KMS-11 (cell line): Measurements from ENCODE around the gene LRBA.
"Not testable (repeated sequence)": the region's sequence is repeated elsewhere in the genome, so short reads cannot be mapped to it uniquely, and the experiment has no call there.

Experiments
- H2AFZ ChIP-seq: fragments of 200-600 bp; sonication (generic); 2 replicates; pipeline ENCODE4 v1.6.1; 2016; ENCODE audit warnings: antibody characterized with exemption, mixed run types, low read depth
- H3K27ac ChIP-seq: fragments of 200-600 bp; sonication (generic); 2 replicates; pipeline ENCODE4 v1.6.1; 2016; ENCODE audit warnings: mild to moderate bottlenecking, mixed run types
- H3K27me3 ChIP-seq: fragments of 200-600 bp; sonication (generic); 2 replicates; pipeline ENCODE4 v1.6.1; 2017; ENCODE audit warnings: mild to moderate bottlenecking, low read depth, mixed run types, moderate library complexity; ENCODE audit not compliant: insufficient read depth
- H3K36me3 ChIP-seq: fragments of 200-600 bp; sonication (generic); 2 replicates; pipeline ENCODE4 v1.6.1; 2017; ENCODE audit warnings: mild to moderate bottlenecking, mixed run types; ENCODE audit not compliant: insufficient read depth
- H3K4me1 ChIP-seq: fragments of 200-600 bp; sonication (generic); 2 replicates; pipeline ENCODE4 v1.6.1; 2016; ENCODE audit warnings: mild to moderate bottlenecking, low read depth, mixed run types; ENCODE audit not compliant: poor library complexity, severe bottlenecking
- H3K4me2 ChIP-seq: fragments of 200-600 bp; sonication (generic); 2 replicates; pipeline ENCODE4 v1.7.0; 2016; ENCODE audit warnings: mild to moderate bottlenecking, mixed run types
- H3K4me3 ChIP-seq: fragments of 200-600 bp; sonication (generic); IDR thresholded peaks from 2 replicates; pipeline ENCODE4 v1.6.1; 2017; ENCODE audit warnings: low read depth, low read length, mixed read lengths; ENCODE audit not compliant: insufficient read depth
- H3K79me2 ChIP-seq: fragments of 200-600 bp; sonication (generic); 2 replicates; pipeline ENCODE4 v1.6.1; 2016; ENCODE audit warnings: low read depth, mixed run types; ENCODE audit not compliant: insufficient read depth
- H3K9ac ChIP-seq: fragments of 200-600 bp; sonication (generic); 2 replicates; pipeline ENCODE4 v1.6.1; 2016; ENCODE audit warnings: mild to moderate bottlenecking, mixed run types
- H4K20me1 ChIP-seq: fragments of 200-600 bp; sonication (generic); 2 replicates; pipeline ENCODE4 v1.6.1; 2016; ENCODE audit warnings: mild to moderate bottlenecking, mixed run types; ENCODE audit not compliant: insufficient read depth
- TF ChIP-seq, protein P1 (sequence below): fragments of 200-600 bp; sonication (generic); conservative IDR thresholded peaks from 2 replicates; pipeline ENCODE4 v1.6.1; 2017; ENCODE audit warnings: low read depth, mild to moderate bottlenecking, antibody characterized with exemption, low read length, moderate library complexity, mixed read lengths

The LRBA gene

DNA sequence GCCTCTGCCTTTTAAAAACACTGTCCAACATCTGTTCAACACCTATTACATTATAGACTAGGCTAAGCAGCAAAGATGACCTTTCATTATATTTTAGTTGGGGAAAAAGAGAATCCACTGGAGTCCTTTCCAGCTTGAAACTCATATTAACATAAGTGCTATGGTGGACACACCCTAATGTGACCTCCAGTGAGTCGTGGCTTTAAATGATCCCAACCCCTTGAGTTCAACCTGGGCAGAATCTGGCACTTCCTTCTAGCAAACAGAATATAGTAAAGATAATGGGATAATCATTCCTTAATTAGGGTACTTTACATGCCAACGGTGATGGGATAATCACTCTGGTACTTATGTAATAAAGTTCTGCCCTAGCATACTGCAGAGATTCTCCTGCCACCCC lies 270.5 kb downstream of the LRBA start:
- no peaks in the 10 kb centered on the region for H3K27me3 ChIP-seq
- H2AFZ ChIP-seq = no peak overlapping the region
- no peak overlapping the region for H3K4me3 ChIP-seq
- no peaks in the 10 kb centered on the region for H3K4me1 ChIP-seq
- H3K4me2 ChIP-seq = no peak overlapping the region
- H3K27ac ChIP-seq = no peak overlapping the region
- H4K20me1 ChIP-seq = no peaks in the 10 kb centered on the region
- no peaks in the 10 kb centered on the region for H3K79me2 ChIP-seq
- TF ChIP-seq, protein P1, sequence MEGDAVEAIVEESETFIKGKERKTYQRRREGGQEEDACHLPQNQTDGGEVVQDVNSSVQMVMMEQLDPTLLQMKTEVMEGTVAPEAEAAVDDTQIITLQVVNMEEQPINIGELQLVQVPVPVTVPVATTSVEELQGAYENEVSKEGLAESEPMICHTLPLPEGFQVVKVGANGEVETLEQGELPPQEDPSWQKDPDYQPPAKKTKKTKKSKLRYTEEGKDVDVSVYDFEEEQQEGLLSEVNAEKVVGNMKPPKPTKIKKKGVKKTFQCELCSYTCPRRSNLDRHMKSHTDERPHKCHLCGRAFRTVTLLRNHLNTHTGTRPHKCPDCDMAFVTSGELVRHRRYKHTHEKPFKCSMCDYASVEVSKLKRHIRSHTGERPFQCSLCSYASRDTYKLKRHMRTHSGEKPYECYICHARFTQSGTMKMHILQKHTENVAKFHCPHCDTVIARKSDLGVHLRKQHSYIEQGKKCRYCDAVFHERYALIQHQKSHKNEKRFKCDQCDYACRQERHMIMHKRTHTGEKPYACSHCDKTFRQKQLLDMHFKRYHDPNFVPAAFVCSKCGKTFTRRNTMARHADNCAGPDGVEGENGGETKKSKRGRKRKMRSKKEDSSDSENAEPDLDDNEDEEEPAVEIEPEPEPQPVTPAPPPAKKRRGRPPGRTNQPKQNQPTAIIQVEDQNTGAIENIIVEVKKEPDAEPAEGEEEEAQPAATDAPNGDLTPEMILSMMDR = no peak
- H3K36me3 ChIP-seq = no peaks in the 10 kb centered on the region
- H3K9ac ChIP-seq = no peak overlapping the region

DNA sequence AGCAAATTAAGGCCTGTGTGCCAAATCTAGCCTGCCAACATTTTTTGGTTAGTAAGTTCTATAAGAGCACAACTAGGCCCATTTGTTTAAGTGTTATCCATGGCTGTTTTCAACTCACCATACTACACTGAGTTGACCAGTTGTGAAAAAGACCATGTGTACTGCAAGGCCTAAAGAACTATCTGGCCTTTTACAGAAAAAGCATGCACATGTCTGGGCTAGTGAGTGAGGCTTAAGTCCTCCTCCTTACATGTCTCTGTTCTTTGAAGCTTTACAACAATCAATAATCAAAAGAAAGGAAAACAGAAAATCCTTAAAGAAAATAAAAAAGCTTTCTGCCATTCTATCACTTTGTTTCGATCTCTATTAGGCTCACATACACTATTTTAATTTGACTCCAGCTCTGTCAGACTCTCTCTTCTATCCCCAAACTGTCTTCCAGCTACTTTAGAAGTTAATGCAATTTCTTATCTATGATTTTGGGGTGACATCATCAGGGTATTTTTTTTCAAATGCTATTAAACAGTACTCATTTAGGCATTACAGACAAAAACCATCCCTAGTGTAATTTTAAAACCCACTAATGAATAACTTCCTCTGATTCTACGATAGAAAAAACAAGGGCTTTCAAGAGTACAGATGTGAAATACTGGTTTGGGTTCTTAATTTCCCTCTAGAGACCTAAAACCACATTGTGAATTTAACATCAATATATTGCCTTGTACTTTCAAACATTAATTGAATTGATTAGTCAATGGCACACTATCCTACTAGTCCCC lies 271.3 kb downstream of the LRBA start:
- Histone ChIP-seq H3K79me2 (no peaks in the 10 kb centered on the region), H2AFZ (no peak overlapping the region), H4K20me1 (no peaks in the 10 kb centered on the region), H3K9ac (no peak overlapping the region), H3K27ac (no peak overlapping the region), H3K4me2 (no peak overlapping the region), H3K4me1 (no peaks in the 10 kb centered on the region), H3K4me3 (no peak overlapping the region), H3K27me3 (no peaks in the 10 kb centered on the region), H3K36me3 (no peaks in the 10 kb centered on the region)
- TF ChIP-seq, protein P1 = no peak

DNA sequence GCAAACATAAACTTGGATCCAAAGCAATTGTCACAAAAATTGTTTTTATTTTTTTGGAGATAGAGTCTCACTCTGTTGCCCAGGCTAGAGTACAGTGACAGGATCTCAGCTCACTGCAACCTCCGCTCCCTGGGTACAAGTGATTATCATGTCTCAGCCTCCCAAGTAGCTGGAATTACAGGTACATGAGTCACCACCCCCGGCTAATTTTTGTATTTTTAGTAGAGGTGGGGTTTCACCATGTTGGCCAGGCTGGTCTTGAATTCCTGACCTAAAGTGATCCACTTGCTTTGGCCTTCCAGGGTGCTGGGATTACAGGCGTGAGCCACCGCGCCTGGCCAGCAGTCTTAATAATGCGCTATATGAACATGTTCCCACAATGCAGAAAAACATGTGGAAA lies 272.2 kb downstream of the LRBA start:
- H3K4me2 ChIP-seq = not testable (repeated sequence)

DNA sequence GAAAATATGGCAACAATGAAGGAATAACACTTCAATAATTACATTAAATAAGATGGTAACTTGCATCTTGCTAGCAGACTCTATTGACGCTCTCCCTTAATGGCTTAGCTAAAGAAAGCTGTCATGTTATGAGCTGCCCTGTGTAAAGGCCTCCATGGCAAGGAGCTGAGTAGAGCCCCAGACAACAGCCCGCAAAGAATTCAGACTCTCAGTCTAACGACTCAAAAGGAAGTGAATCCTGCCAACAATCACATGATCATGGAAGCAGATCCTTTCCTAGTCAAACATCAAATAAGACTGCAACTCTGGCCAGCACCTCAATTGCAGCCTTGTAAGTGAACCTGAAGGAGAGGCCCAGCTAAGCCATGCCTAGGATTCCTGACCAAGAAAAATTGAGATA lies 275.5 kb downstream of the LRBA start:
- H3K4me1 ChIP-seq = no peaks in the 10 kb centered on the region
- no peak overlapping the region for H2AFZ ChIP-seq
- TF ChIP-seq, protein P1 = no peak
- no peaks in the 10 kb centered on the region for H3K79me2 ChIP-seq
- H3K4me3 ChIP-seq = no peak overlapping the region
- no peaks in the 10 kb centered on the region for H3K36me3 ChIP-seq
- no peak overlapping the region for H3K4me2 ChIP-seq
- H3K9ac ChIP-seq = no peak overlapping the region
- H3K27ac ChIP-seq = no peak overlapping the region
- H3K27me3 ChIP-seq = no peaks in the 10 kb centered on the region
- no peaks in the 10 kb centered on the region for H4K20me1 ChIP-seq

More for the DNA sequence above, 272.2 kb downstream of the LRBA start:
- not testable (repeated sequence) for H3K9ac ChIP-seq, H2AFZ ChIP-seq, H3K79me2 ChIP-seq, H3K4me1 ChIP-seq, H3K4me3 ChIP-seq, H3K27ac ChIP-seq, H3K36me3 ChIP-seq, H4K20me1 ChIP-seq, H3K27me3 ChIP-seq

DNA sequence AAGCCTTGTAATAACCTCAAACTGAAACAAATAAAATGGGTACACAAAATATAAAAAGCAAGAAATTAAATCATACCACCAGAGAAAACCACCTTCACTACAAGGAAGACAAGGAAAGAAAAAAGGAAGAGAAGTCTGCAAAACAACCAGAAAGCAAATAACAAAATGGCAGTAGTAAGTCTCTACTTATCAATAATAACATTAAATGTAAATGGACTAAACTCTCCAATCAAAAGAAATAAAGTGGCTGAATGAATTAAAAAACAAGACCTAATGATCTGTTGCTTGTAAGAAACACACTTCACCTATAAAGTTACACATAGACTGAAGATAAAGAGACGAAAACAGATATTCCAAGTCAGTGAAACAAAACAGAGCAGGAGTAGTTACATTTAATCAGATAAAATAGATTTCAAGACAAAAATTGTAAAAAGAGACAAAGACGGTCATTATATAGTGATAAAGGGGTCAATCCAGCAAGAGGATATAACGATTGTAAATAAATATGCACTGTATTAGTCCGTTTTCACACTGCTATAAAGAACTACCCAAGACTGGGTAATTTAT lies 289.0 kb downstream of the LRBA start:
- Histone ChIP-seq H3K9ac (no peak overlapping the region), H3K4me3 (no peak overlapping the region), H4K20me1 (no peaks in the 10 kb centered on the region), H3K36me3 (no peaks in the 10 kb centered on the region), H3K79me2 (no peaks in the 10 kb centered on the region), H3K27me3 (no peaks in the 10 kb centered on the region), H3K4me2 (no peak overlapping the region), H2AFZ (no peak overlapping the region), H3K4me1 (peaks cover 3% of the 10 kb centered on the region), H3K27ac (no peak overlapping the region)
- TF ChIP-seq, protein P1 = no peak
